Hematopoietic multipotent progenitor cell treated with erythropoietin and hydrocortisone succinate and interleukin-3 and kit ligand, for 8 days (in vitro differentiated cells): ENCODE data around the gene PARD3B.

Experiments used
- DNase-seq: peaks from one replicate; pipeline ENCODE4 v3.0.0-alpha.2; 2015

Gene PARD3B

DNA sequence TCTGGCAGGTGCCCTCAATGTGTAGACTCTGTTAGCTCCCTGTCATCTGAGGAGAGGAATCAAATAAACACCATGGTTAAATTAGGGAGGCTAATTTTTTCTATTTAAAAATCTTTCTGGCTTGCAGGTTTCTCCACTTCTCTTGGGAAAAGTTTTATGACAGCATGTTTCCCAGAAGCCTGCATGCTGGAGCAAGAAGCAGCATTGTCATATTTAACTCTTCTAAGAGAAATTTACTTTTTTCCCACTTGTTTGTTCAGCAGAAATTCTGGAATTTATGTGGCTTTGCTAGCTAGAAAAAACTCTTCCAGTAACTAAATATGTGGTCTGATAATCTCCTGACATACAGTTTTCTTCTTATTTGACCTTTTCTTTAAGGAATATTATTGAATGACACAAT, 230.5 kb downstream of the PARD3B start:
- DNase-seq, result no peak

DNA sequence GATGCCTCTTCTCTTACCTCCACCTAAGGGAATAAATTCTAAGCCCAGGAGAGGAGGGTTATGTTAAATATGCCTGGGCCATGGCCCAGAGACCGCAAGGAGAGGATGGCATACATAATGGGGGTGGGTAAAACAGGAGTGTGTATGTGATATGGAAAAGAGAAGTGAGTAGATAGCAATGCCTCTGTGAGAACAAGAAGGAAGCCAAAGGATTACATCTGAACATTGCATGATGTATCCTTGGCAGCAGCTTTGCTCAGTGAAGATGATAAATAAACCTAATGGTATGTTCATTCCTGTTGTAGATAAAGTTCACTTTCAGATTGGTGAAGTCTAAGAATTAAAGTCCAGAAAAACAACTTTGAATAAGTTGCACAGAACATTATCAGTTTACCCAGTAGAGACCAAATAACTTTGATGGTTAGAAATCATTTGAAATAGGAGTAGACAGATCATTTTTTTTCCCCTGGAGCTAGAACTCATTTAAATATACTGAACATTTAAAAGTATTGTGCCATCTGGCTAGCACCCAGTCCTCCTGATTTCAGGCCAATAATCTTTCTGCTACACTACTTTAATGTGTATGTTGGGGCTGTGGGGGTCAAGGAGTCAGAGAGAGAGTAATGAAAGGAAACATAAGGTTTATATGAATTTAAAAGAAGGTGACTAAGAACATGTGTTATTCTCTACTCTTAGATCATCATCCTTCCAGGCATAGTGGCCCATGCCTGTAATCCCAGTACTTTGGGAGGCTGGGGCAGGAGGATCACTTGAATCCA, 231.7 kb downstream of the PARD3B start:
- no peak for DNase-seq

DNA sequence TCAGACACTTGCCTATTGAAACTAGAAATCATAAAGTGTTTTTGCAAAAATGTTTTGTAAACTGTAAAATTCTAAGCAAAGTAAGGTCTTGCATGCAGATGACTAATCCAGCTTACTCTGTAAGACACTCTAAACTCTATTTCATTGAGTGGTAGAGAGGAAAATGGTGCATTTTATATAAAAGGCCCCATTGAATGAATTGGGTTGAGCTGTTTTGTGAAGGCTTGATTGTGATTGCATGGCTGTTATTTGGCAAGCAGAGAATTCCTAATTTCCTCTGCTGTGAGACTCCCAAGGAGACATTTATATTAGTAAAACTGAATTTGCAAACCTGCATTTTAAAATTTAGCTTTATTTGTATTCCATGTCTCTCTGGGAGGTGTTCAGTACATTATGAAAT, 234.5 kb downstream of the PARD3B start:
- DNase-seq, result no peak

DNA sequence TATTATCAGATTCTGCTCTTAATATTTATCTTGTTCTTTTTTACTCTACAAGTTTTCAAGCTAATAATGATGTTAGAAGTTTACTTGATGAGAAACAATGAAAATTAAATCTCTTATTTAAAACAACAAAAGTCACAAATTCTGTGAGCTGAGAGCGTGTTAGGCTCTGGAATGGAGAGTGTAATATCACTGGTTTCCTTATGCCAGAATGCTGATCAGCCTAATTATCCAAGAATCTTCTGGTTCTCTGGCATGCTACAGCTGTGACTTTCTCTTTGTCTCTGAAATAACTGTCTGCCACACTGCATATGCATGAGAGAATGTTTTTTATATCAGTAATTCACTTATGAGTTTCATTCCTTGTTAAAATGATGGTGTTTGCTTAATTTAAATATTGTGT, 236.7 kb downstream of the PARD3B start:
- DNase-seq, result no peak

DNA sequence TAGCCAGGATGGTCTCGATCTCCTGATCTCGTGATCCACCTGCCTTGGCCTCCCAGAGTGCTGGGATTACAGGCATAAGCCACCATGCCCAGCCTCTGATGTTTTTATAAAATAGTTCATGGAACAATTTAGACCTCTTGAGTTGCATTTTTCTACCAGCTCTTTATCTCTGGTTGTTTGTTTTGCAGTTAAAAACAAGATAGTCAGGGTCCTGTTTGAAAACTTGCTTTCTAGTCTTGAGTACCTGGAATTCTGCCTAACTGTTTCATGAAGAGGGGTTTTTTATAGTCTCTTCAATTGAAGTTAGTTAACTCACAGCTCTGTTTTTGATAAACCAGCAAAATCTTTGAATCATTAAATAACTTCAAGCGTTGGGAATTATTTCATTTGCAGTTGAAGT, 244.8 kb downstream of the PARD3B start:
- no peak for DNase-seq

DNA sequence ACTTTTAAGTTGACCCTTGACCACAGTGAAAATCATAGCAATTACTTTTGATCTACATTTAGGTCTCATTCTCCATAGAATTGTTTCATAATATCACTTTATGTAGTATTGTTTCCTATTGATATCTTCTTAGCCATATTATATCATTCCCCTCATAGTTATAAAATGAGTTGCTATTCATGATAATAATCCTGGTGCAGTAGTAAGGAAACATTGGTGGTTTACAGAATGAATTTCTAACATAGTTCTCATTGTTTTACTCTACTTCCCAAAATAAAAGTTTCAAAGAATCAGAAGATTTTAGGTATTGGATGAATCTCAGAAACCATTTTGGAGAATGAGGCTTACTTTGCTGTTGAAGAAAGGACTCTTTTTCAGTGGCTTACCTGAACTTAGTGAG, 246.0 kb downstream of the PARD3B start:
- no peak for DNase-seq

DNA sequence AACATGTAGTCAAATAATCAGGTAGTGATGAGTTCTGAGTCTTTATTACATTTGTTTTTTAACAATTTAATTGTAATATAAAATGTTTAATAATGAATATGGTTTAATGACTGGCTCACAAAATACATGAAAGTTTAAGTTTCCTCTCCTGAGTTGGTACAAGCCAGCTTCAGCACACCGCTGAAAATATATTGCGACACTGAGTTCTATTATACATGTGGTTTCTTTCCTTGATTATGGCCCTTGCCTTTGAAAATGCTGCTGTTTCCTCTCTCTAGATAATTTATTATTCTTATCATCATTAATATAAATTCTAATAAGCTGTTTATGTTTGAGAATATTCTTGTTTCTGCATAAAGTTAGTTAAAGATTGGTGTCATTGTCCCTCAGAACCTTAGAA, 249.3 kb downstream of the PARD3B start:
- DNase-seq, result no peak

DNA sequence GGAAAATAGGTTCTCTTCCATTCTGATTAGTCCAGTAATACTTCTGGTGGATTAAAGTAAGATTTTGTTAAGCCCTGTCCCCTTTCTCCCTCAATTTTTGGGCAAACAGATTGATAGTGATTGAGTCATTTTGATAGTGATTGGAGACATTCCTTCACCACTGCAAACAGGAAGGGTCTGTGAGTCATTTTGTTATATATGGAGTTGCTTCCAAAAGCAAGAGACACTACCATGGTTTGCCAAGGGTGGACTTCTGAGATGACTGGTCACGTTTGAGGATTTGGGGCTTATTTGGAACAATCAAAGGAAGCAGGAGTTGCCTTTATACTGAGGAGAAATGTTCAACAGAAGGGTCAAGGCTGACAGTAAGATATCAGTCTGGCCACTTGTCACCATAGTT, 249.9 kb downstream of the PARD3B start:
- DNase-seq, result no peak

DNA sequence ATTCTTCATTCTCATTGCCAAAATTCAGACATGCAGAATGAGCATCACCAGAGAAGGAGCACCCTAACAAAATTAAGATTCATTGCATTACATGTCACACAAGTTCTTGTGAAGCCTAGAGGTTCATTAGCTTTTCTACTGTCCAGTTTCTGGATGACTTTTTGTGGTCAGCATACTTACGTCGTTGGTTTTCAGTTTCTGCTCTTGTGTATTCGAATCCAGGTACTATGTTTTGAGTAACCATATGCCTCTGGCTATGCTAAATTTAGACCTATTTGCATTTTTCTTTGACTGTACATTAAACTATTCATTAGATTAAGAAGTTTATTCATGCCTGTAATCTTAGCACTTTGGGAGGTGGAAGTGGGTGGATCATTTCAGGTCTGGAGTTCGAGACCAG, 251.3 kb downstream of the PARD3B start:
- no peak for DNase-seq

DNA sequence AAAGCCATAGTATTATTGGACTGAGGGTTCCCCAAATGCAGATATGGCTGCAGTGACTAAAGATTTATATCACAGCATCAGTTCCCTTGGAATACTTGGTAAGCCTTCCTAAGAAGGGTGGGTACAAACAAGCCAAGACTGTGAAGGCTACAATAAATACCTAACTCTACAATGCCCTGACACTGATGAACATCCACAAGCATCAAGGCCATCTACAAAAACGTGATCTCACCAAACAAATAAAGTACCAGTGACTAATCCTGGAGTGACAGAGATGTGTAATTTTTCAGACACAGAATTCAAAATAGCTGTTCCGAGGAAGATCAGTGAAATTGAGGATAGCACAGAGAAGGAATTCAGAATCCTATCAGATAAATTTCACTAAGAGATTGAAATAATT, 254.5 kb downstream of the PARD3B start:
- no peak for DNase-seq

DNA sequence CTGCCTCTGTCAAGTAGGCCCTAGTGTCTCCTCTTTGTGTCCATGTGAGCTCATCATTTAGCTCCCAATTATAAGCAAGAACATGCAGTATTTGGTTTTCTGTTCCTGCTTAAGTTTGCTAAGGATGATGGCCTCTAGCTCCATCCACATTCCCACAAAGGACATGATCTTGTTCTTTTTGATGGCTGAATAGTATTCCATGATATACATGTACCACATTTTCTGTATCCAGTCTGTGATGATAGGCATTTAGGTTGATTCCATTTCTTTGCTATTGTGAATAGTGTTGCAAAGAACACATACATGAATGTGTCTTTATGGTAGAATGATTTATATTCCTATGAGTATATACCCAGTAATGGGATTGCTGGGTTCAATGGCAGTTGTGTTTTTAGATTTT, 263.2 kb downstream of the PARD3B start:
- no peak for DNase-seq

DNA sequence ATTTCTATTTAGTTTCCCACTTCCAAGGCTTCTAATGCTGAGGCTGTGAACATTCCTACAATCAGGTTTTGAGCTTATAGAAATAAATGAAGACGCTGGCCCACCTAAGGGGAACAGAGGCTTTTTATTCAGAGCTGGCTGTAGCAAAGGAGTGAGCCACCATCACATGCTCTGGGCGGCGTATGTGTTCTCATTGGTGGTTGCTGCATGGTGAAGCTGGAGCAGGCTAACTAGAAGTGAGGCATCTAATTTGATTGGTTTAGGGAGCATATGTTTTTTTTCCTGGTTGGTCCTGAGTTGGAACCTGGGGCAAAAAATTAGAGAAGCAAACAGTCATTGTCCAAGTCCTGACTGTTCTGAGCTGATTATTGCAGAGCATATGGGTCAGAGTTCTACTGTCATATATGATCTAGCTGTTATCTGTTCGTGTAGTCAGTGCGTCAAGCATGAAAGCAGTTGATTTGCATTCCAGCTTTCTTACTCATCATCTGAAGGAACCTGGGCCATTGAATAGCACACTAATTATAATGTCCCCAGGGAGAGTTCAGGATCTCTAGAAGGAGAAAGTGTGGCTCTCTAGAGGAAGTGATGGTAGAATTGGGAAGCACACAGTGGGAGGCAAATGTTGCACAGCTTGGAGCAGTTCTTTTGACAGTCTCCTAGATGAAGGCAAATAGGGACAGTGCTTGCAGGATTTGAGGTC, 279.6 kb downstream of the PARD3B start:
- no peak for DNase-seq

DNA sequence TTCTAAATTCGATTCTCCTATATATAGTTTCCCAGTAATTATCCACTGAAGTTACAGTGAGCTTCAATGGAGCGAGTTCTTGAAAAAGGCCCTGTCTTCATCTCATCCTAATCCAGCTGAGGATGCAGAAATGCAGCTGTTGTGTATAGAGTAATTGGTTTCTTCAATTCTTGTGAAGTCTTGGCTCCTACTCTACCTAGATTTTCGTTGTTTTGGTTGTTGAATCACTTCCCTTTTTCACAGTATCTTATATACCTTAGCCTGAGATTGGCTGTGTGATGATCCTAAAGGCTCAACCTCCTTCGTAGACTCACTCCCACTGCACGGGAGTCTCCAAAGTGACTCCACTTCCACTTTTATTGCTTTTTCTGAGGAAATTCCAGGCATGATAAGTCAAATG, 280.4 kb downstream of the PARD3B start:
- DNase-seq, result no peak

DNA sequence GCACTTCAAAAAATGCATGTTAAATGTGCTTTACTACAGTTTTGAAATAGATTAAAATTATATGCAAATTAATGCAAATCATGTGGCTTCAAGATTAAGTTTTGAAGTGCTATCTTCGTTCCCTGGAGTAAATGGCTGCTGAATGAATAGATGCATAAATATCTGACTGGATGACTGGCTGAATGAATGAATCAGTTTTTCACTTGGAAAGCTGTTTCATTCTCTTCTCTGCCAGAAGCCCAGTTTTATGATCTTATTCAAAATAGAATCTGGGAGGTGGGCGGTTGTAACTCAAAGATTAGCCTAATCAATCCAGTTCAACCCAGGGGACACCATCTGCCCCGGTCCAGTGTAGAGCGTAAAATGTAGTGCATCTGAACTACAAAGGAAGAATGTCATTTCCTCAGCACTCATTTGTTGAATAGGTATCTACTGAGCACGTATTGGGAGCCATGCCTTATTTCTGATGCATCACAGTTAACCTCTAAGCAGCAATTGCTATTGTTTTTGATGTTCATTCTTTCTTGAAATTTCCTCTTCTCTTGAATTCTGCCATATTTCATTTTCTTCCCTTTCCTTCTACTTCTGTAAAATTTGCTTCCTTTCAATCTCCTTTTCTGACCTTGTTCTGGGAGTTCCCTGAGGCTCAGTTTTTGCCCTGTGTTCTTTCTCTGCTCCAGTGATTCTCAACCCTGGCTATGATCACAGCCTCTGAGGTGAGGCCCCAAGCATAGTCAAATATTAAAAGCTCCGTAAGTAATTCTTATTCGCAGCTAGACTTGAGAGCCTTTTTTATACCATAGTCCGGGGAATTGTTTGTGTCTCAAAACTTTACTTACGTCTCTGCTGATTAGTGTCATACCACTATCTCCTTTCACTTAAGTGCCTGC, 282.7 kb downstream of the PARD3B start:
- DNase-seq, result no peak

DNA sequence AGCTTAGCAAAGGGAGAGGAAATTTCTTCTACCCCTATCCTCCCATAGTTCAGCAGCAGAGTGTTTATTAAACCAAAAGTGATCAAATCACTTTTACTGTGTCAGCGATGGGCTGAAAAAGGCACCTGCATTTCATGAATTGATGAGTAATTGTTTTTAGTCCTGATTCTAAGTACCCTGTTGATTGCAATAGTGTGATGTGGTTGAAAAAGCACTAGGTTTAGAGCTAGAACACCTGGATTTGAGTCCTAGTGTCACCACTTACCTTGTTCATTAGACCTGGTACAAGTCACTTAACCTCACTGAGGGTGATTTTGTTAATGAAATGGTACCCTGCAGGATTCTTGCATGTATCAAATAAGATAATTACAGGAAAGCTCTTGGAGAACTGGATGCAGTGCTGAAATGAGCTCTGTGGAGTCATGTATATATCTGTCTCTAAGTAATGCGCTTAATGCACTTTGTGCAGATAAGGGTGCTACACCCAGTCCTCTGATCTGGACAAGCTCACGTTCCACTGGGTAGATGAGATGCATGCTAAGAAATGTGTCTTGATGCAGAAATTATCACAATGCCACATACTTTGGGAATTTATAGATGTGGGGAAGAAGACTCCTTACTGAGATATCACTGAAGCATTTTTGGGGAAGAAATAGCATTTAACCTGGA, 289.6 kb downstream of the PARD3B start:
- no peak for DNase-seq

DNA sequence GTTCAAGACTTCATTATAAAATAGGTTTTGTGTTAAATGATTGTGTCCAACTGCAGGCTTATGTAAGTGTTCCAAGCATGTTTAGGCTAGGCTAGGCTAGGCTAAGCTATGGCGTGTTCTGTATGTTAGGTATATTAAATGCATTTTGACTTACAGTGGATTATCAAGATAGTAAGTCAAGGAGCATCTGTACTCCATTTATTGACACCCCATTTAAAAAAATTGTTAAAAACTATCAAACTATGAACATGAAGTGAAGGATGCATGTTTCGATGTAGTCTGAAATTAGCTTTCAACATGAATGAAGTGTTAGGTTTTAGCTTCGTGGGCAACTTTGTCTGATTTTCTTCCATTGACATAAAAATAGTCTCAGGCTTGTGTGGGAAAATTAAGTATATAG, 290.5 kb downstream of the PARD3B start:
- DNase-seq, result no peak

DNA sequence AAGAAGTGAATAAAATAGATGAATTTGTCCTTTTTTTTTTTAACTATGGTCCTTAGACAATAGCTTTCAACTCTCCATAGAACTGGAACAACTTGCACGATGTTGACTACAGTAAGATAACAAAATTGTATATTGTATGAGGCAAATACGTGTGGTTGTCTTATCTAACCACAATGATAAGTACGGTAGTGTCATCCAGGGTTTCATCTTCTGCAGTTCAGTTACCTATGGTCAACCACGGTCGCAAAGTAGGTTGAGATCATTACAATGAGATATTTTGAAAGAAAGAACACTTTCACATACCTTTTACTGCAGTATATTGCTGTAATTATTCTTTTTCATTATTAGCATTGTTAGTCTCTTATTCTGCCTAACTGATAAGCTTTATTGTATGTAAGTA, 295.2 kb downstream of the PARD3B start:
- DNase-seq, result no peak

DNA sequence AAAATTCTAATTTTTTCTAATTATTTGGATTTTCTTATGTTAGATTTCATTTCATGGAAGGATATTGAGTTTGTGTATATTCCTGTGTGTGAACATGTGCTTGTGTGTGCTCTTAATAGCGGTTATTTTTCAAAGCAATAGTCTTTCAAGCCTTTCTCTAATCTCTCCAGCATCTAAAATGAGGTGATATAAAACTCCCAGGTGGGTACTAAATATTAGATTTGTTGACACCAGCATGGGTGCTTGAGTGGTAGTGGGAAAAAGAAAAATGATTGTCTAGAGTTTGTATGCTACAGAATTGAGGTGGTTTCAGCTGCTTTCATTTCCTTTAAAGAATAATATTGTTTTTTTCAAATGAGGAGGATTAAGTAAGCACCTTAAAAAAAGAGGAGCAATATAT, 296.8 kb downstream of the PARD3B start:
- DNase-seq, result no peak

DNA sequence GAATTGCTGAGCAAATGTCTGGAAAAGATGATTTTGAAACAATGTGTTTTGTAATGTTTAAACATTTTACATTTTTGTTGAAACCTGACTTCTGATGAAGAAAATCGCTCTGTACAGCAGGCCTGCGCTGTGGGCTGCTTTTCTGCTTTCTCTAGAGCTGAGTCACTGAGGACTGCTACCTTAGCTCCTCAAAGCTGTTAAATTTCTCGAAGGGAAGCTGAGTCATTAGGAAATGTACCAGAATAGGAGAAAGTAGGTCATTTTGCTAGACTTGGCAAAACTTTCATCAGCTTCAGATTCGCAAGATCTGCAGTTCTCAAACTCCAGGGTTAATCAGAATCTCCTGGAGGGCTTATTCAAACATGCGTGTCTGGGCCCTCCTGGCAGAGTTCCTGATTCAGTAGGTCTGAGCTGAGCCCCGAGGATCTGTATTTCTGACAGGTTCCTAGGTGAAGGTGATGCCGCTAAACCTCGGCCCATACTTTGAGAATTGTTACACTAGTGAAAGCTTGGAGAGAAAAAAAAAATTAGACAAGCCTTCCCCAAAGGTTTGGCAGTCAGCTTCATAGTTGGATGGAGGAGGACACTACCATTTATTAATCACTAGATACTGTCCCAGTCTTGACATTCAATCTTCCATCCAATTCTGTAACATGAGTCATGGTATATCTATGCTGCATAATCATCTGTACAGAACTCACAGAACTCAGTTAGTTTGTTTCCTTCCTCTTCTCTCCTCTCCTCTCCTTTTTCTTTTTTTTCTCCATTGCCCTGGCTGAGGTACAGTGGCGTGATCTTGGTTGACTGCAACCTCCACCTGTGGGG, 297.6 kb downstream of the PARD3B start:
- DNase-seq, result no peak

DNA sequence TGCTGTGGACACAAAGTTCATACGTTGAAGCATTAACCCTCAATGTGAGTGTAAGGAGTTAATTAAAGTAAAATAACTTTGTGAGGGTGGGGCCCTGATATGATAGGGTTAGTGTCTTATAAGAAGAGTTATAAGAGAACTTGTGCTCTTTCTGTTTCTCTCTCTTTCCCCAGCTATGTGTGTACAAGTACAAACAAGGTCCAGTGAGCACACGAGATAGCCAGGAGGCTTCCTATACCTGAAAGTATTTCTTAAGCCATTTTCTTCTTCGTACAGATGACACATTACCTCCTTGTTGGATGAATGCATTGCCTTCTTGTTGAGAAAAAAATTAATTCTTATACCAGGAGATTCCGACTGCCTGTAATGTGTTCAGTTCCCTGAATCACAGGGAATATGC, 301.2 kb downstream of the PARD3B start:
- DNase-seq, result no peak

DNA sequence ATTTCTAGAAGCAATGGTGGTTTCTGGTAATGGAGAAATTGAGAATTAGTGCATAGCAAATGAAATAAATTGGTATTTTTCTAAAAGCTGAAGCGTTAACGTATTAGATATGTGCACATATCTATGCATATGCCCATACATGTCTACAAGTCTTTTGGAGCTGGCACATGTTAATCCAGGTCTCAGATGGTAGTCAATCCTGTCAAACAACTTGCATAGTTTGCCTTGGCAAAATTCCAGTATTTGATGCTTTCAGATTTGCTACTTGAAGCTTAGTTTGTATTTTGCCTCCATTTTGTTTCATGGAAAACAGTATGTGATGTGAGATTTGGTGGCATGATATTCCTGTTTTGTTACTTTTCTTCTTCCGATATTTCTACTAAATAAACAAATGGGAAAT, 304.6 kb downstream of the PARD3B start:
- no peak for DNase-seq

DNA sequence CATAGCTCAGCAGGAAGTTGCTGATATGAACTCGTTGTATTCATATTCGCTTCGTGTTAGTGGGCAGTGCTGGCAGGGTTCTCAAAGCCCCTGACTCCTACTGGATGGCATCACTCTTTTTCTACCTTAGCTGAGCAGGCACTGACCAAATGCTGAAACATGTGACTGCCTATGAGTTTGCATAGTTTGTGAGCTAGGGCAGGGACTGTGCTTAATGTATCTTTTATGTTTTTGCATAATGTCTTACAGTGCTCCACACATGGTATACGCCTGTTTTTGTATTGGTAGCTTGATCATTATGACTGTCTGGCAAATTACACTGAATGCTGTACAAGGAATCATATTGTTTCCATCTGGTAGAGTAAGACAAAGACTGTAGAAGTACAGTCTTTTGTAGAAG, 305.3 kb downstream of the PARD3B start:
- DNase-seq, result no peak
